ENCODE measurements around the gene UNC5C. TPM values are rescaled to one million over a fixed set of nuclear protein-coding genes. Genes with fewer than 3 reads are reported as not detected.

The UNC5C gene
- total RNA-seq, 1 experiment from 2014 or later: not detected

GRCh38 chr4:95450294-95450693 is 98.5 kb downstream of the UNC5C start:
- Mint-ChIP-seq H3K4me1 (ENCODE audit: insufficient read depth, unreplicated experiment) (no peaks in the 10 kb centered on the region), H3K36me3 (ENCODE audit: insufficient read depth, unreplicated experiment) (no peaks in the 10 kb centered on the region), H3K27ac (ENCODE audit: low read depth, unreplicated experiment) (no peak overlapping the region), H3K9me3 (ENCODE audit: unreplicated experiment) (no peaks in the 10 kb centered on the region), H3K4me3 (ENCODE audit: unreplicated experiment) (no peak overlapping the region), H3K27me3 (ENCODE audit: insufficient read depth, unreplicated experiment) (no peaks in the 10 kb centered on the region)
- ChIA-PET CTCF (interaction anchor here (0.6 to 0.7 kb wide), 2 partner anchors 96 to 198 kb away, joined by 3 read pairs; no protein-coding TSS in a partner anchor), POLR2A (no interaction called here)
- BruUV-seq (replicated peaks): no TSS peak
- TF ChIP-seq CTCF (IDR thresholded peaks at IDR 0.05; ENCODE audit: unreplicated experiment): no peak
- no peak for DNase-seq (ENCODE audit: unreplicated experiment)
- intact Hi-C loops (cut with micrococcal nuclease): no loop called here

- no peak for DNase-seq (ENCODE audit: unreplicated experiment)
- no peak overlapping the region for H3K27ac Mint-ChIP-seq (ENCODE audit: low read depth, unreplicated experiment)
- no peaks in the 10 kb centered on the region for H3K4me1 Mint-ChIP-seq (ENCODE audit: insufficient read depth, unreplicated experiment)
- BruUV-seq (replicated peaks): no TSS peak
- POLR2A ChIA-PET: no interaction called here
- intact Hi-C loops (cut with micrococcal nuclease): no loop called here
- H3K27me3 Mint-ChIP-seq (ENCODE audit: insufficient read depth, unreplicated experiment): no peaks in the 10 kb centered on the region
- CTCF ChIA-PET: no interaction called here
- no peaks in the 10 kb centered on the region for H3K9me3 Mint-ChIP-seq (ENCODE audit: unreplicated experiment)
- H3K4me3 Mint-ChIP-seq (ENCODE audit: unreplicated experiment): no peak overlapping the region
- H3K36me3 Mint-ChIP-seq (ENCODE audit: insufficient read depth, unreplicated experiment): no peaks in the 10 kb centered on the region
- no peak for TF ChIP-seq CTCF (IDR thresholded peaks at IDR 0.05; ENCODE audit: unreplicated experiment)
Observed at GRCh38 chr4:95446173-95446572, 102.6 kb downstream of the UNC5C start.

- TF ChIP-seq CTCF (IDR thresholded peaks at IDR 0.05; ENCODE audit: unreplicated experiment): no peak
- intact Hi-C loops (cut with micrococcal nuclease): no loop called here
- H3K27ac Mint-ChIP-seq (ENCODE audit: low read depth, unreplicated experiment): no peak overlapping the region
- CTCF ChIA-PET: no interaction called here
- no peaks in the 10 kb centered on the region for H3K4me1 Mint-ChIP-seq (ENCODE audit: insufficient read depth, unreplicated experiment)
- POLR2A ChIA-PET: interaction anchor here (0.7 kb wide), 1 partner anchor 1708 kb away, joined by 4 read pairs; no protein-coding TSS in a partner anchor
- no peaks in the 10 kb centered on the region for H3K27me3 Mint-ChIP-seq (ENCODE audit: insufficient read depth, unreplicated experiment)
- DNase-seq (ENCODE audit: unreplicated experiment): no peak
- no peaks in the 10 kb centered on the region for H3K36me3 Mint-ChIP-seq (ENCODE audit: insufficient read depth, unreplicated experiment)
- no TSS peak for BruUV-seq (replicated peaks)
- no peak overlapping the region for H3K4me3 Mint-ChIP-seq (ENCODE audit: unreplicated experiment)
- no peaks in the 10 kb centered on the region for H3K9me3 Mint-ChIP-seq (ENCODE audit: unreplicated experiment)
Observed at GRCh38 chr4:95445251-95445650, 103.5 kb downstream of the UNC5C start.

- no peak overlapping the region for H3K27ac Mint-ChIP-seq (ENCODE audit: low read depth, unreplicated experiment)
- BruUV-seq (replicated peaks): no TSS peak
- ChIA-PET POLR2A (no interaction called here), CTCF (interaction anchor here (0.7 kb wide), 1 partner anchor 136 kb away, joined by 3 read pairs; no protein-coding TSS in a partner anchor)
- H3K4me1 Mint-ChIP-seq (ENCODE audit: insufficient read depth, unreplicated experiment): no peaks in the 10 kb centered on the region
- DNase-seq (ENCODE audit: unreplicated experiment): no peak
- no peak overlapping the region for H3K4me3 Mint-ChIP-seq (ENCODE audit: unreplicated experiment)
- intact Hi-C loops (cut with micrococcal nuclease): no loop called here
- no peaks in the 10 kb centered on the region for H3K9me3 Mint-ChIP-seq (ENCODE audit: unreplicated experiment)
- no peaks in the 10 kb centered on the region for H3K27me3 Mint-ChIP-seq (ENCODE audit: insufficient read depth, unreplicated experiment)
- H3K36me3 Mint-ChIP-seq (ENCODE audit: insufficient read depth, unreplicated experiment): no peaks in the 10 kb centered on the region
- no peak for TF ChIP-seq CTCF (IDR thresholded peaks at IDR 0.05; ENCODE audit: unreplicated experiment)
Observed at GRCh38 chr4:95444812-95445211, 104.0 kb downstream of the UNC5C start.
